Measurements from ENCODE around the gene RBMS3.

GRCh38 chr3:29465836-29466235, 185.0 kb downstream of the RBMS3 start:
- TF ChIP-seq CTCF (IDR thresholded peaks at IDR 0.05) (no peak), POLR2A (IDR thresholded peaks at IDR 0.05) (no peak)
